SK-N-MC (cell line): ENCODE data around the gene HKDC1.

Source experiments
- EZH2 ChIP-seq: fragments of 200-600 bp; sonication (generic); IDR thresholded peaks from one replicate; pipeline ENCODE4 v1.6.1; 2017; ENCODE audit warnings: antibody characterized with exemption
- FOXP2 ChIP-seq: optimal IDR thresholded peaks from 2 replicates; pipeline ENCODE3; 2011; ENCODE audit warnings: mild to moderate bottlenecking, moderate library complexity; ENCODE audit not compliant: insufficient read depth; ENCODE audit errors: extremely low read length, control extremely low read depth
- POLR2AphosphoS5 ChIP-seq: IDR thresholded peaks from 2 replicates; pipeline ENCODE4 v1.6.1; 2012; ENCODE audit warnings: mild to moderate bottlenecking, low read depth, low read length, borderline replicate concordance

DNA sequence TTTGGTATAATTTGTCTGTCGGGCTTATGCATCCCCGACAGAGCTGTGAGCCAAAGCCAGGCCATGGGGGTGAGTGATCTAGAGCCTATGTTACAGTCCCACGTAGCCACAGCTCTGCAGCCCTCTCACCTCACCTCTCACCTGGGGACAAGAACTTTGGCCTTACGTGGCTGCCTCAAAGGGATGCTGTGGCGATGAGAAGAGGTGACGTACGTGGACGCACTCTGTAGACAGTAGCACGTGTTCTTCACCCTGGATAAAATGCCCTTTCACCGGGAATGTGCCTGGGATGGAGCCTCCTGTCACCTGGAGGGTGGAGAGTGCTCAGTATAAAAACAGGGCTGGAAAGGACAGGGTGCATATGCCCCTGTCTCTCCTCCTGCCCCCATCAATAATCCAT lies 5.5 kb downstream of the HKDC1 start:
- TF ChIP-seq EZH2 (no peak), POLR2AphosphoS5 (no peak), FOXP2 (no peak)
